GM23248 (cell line): ENCODE results near the gene TSHZ2. TPM values are rescaled to one million over a fixed set of nuclear protein-coding genes. Genes with fewer than 3 reads are reported as not detected.

Experiments used
- DNase-seq: peaks from one replicate; pipeline ENCODE4 v3.0.0-alpha.2; 2015
- H2AFZ ChIP-seq: fragments of 200-600 bp; sonication (generic); 2 replicates; pipeline ENCODE4 v1.6.1; 2016; ENCODE audit warnings: antibody characterized with exemption
- H3F3A ChIP-seq: fragments of 200-600 bp; sonication (generic); 2 replicates; pipeline ENCODE4 v1.6.1; 2016; ENCODE audit warnings: mild to moderate bottlenecking, antibody characterized with exemption, mixed run types; ENCODE audit not compliant: insufficient read depth
- H3K27ac ChIP-seq: fragments of 200-600 bp; sonication (generic); 2 replicates; pipeline ENCODE4 v1.5.1; 2016; ENCODE audit warnings: mild to moderate bottlenecking
- H3K27me3 ChIP-seq: fragments of 200-600 bp; sonication (generic); replicated peaks from 2 replicates; pipeline ENCODE4 v1.6.1; 2016; ENCODE audit warnings: mild to moderate bottlenecking; ENCODE audit not compliant: insufficient read depth
- H3K36me3 ChIP-seq: fragments of 200-600 bp; sonication (generic); 2 replicates; pipeline ENCODE4 v1.6.1; 2016; ENCODE audit warnings: low read depth, mild to moderate bottlenecking
- H3K4me1 ChIP-seq: fragments of 200-600 bp; sonication (generic); 2 replicates; pipeline ENCODE4 v1.6.1; 2016; ENCODE audit warnings: mild to moderate bottlenecking; ENCODE audit not compliant: insufficient read depth
- H3K4me2 ChIP-seq: fragments of 200-600 bp; sonication (generic); one replicate; pipeline ENCODE4 v1.6.1; 2016; ENCODE audit warnings: mild to moderate bottlenecking; ENCODE audit not compliant: unreplicated experiment
- H3K4me3 ChIP-seq: fragments of 200-600 bp; sonication (generic); 2 replicates; pipeline ENCODE4 v1.5.1; 2016; ENCODE audit warnings: mild to moderate bottlenecking
- H3K79me2 ChIP-seq: fragments of 200-600 bp; sonication (generic); 2 replicates; pipeline ENCODE4 v1.6.1; 2016; ENCODE audit warnings: mild to moderate bottlenecking; ENCODE audit not compliant: insufficient read depth
- H3K9ac ChIP-seq: fragments of 200-600 bp; sonication (generic); 2 replicates; pipeline ENCODE4 v1.6.1; 2016; ENCODE audit warnings: mild to moderate bottlenecking
- H3K9me2 ChIP-seq: fragments of 200-600 bp; sonication (generic); 2 replicates; pipeline ENCODE4 v1.6.1; 2016; ENCODE audit warnings: mixed run types, mild to moderate bottlenecking, moderate library complexity; ENCODE audit not compliant: insufficient read depth
- H3K9me3 ChIP-seq: fragments of 200-600 bp; sonication (generic); one replicate; pipeline ENCODE4 v1.6.1; 2017; ENCODE audit warnings: low read depth
- H4K20me1 ChIP-seq: fragments of 200-600 bp; sonication (generic); 2 replicates; pipeline ENCODE4 v1.6.0; 2016; ENCODE audit not compliant: insufficient read depth
- EZH2 ChIP-seq: fragments of 200-600 bp; sonication (generic); IDR thresholded peaks from 2 replicates; pipeline ENCODE4 v1.6.1; 2018; ENCODE audit warnings: antibody characterized with exemption, mild to moderate bottlenecking; ENCODE audit not compliant: insufficient read depth, poor library complexity, severe bottlenecking
- EZH2phosphoT487 ChIP-seq: fragments of 200-600 bp; sonication (generic); IDR thresholded peaks from 2 replicates; pipeline ENCODE4 v1.6.1; 2018; ENCODE audit warnings: antibody characterized with exemption, moderate library complexity, mild to moderate bottlenecking, low read depth; ENCODE audit not compliant: insufficient read depth
- WGBS, 2 experiments: methylation state at CpG; one replicate each; pipeline ENCODE4 v1.1.6; 2015 to 2017; ENCODE audit warnings: low lambda C conversion rate in 2 of 2, low coverage in 1 of 2; ENCODE audit errors: missing lambda C conversion rate in 2 of 2; 5-methylcytosine and 5-hydroxymethylcytosine counted together
- in situ Hi-C: fragments of 300-500 bp; cut with MboI; formaldehyde crosslinking; loops from 2 replicates; pipeline ENCODE4 v1.15.0; 2020
- polyA plus RNA-seq: library from polyadenylated mRNA; unstranded; fragments of >200 nt; fragmentation: Nextera tagmentation; extraction: Ambion mirVana; gene quantifications from 2 replicates; pipeline ENCODE4 v1.2.1, GENCODE V29; 2016
- total RNA-seq: library from RNA; depleted of rRNA; stranded (reverse); fragments of >200 nt; shearing (Covaris generic); gene quantifications from 2 replicates; pipeline ENCODE4 v1.2.3, GENCODE V29; 2014

TSHZ2 gene
- total and polyA plus RNA-seq, 2 experiments from 2014 or later: 4.5 to 13.4 TPM

DNA sequence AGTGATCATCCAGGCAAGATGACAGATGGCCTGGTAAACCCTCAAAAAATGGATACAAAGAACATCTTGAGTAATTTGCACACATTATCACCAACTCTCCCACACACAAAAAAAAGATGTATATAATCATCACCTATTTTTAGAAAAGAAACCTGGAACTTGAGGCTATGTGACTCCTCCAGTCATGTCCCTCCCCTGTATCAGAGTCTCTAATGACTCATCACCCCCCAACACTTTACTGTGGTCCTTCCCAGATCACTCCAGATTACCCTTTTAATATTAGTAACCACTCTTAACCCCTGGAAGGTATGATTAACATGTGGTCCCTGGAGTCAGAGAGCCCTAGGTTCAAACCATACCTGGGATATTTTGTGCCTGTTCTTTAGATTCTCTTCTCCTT is 476.7 kb downstream of the TSHZ2 start:
- DNase-seq: peak; percentile 12
- Histone ChIP-seq H2AFZ (no peak overlapping the region), H3K9ac (no peak overlapping the region), H3K9me3 (no peaks in the 10 kb centered on the region), H3K4me2 (no peak overlapping the region), H3F3A (no peaks in the 10 kb centered on the region), H3K27ac (no peak overlapping the region), H4K20me1 (no peaks in the 10 kb centered on the region), H3K4me3 (no peak overlapping the region), H3K36me3 (no peaks in the 10 kb centered on the region), H3K27me3 (no peaks in the 10 kb centered on the region), H3K4me1 (no peaks in the 10 kb centered on the region), H3K9me2 (no peaks in the 10 kb centered on the region), H3K79me2 (no peaks in the 10 kb centered on the region)
- TF ChIP-seq EZH2 (no peak), EZH2phosphoT487 (no peak)
- in situ Hi-C loops: no loop called here

DNA sequence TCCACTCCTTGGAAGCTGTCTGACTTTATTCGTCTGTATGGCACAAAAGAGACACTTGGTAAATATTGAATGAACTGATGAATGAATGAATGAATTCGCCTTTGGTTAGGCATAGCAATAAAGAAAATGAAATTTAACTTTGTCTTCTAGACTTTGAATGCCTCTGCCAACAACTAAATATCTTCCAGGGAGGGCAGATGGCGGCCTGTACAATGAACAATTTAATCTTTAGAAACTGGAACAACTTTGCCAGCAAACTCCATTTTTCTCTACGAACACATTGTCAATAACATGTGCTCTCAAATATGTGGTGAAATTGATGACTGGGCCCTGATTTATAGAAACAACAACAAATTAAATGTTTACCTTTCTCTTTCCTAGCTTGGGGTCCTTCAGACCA is 480.9 kb downstream of the TSHZ2 start:
- H3K4me2 ChIP-seq: no peak overlapping the region
- whole genome bisulfite sequencing, 2 experiments: 56 to 57% methylated on average over 4 of the region's 4 CpGs
- no peak overlapping the region for H2AFZ ChIP-seq

DNA sequence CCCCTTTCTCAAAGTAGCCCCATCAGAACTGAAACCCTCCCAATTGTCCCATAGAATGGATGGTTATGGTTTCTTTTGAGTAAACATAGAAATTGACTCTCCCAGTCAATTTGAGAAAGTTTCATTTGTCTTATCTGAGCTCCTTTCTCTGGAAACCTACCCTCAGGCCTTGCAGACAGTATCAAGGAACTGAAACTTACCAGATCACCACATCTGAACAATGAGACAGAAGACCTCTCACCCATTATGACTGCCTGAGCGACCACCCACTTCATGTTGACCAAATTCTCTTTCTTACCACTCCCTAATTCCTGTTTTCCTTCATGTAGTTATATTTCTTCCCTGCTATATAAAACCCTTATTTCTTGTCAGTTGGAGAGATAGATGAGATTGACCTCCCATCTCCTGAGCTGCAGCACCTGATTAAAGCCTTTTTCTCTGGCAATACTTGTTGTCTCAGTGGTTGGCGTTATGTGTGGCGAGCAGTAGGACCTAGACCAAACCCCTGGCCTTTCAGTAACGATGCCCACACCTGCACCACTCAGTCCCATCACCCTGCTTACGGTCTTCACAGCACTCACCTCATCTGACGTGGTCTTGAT is 482.6 kb downstream of the TSHZ2 start:
- no peaks in the 10 kb centered on the region for H3K4me1 ChIP-seq
- in situ Hi-C loops: no loop called here
- no peak for DNase-seq
- no peak for TF ChIP-seq EZH2phosphoT487
- no peak for TF ChIP-seq EZH2
- no peak overlapping the region for H2AFZ ChIP-seq
- H3K79me2 ChIP-seq: no peaks in the 10 kb centered on the region
- H4K20me1 ChIP-seq: no peaks in the 10 kb centered on the region
- H3K9me3 ChIP-seq: no peaks in the 10 kb centered on the region
- WGBS, 2 experiments: 53 to 63% methylated on average over 6 of the region's 6 CpGs
- H3F3A ChIP-seq: no peaks in the 10 kb centered on the region
- no peak overlapping the region for H3K4me3 ChIP-seq
- H3K9me2 ChIP-seq: no peaks in the 10 kb centered on the region
- H3K4me2 ChIP-seq: no peak overlapping the region
- no peak overlapping the region for H3K27ac ChIP-seq
- H3K9ac ChIP-seq: no peak overlapping the region
- H3K36me3 ChIP-seq: no peaks in the 10 kb centered on the region
- H3K27me3 ChIP-seq: no peaks in the 10 kb centered on the region

More for the DNA sequence above, 480.9 kb downstream of the TSHZ2 start:
- Histone ChIP-seq H3K9ac (no peak overlapping the region), H3F3A (no peaks in the 10 kb centered on the region), H3K9me3 (no peaks in the 10 kb centered on the region), H3K36me3 (no peaks in the 10 kb centered on the region), H3K27ac (no peak overlapping the region), H3K27me3 (no peaks in the 10 kb centered on the region), H4K20me1 (no peaks in the 10 kb centered on the region), H3K4me1 (no peaks in the 10 kb centered on the region), H3K79me2 (no peaks in the 10 kb centered on the region), H3K9me2 (no peaks in the 10 kb centered on the region), H3K4me3 (no peak overlapping the region)
- TF ChIP-seq EZH2phosphoT487 (no peak), EZH2 (no peak)
- in situ Hi-C loops: no loop called here
- DNase-seq: no peak

DNA sequence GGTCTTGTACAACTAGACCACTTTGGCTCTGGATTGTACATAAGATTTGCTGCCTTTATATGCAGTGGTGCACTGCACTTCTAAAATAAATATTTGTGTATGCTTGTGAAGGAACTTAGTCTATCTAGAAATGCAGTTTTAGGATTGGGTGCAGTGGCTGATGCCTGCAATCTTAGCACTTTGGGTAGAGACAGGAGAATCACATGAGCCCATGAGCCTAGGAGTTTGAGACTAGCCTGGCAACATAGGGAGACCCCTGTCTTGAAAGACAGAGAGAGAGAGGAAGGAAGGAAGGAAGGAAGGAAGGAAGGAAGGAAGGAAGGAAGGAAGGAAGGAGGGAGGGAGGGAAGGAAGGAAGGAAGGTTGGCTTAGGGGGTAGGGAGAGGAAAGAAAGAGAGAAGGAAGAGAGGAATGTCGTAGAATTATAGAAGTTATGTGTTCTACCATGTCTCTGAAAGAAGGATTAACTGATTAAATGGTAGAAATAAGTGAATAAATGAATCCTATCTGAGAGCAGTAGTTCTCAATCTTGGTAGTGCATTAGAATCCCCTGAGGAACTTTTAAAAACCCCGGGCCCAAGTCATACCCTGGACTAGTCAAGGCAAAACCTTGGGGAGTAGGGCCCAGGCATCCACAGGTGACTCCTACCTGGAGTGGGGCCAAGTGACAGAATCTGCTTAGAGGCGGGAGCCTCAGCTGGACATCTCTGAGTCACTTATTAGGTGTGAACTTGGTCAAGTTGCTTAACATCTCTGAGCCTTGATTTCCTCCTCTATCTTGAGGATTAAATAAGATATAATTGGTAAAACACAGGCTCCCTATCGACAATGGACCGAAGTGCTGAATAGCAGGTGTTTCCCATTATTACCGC is 491.2 kb downstream of the TSHZ2 start:
- Histone ChIP-seq H3F3A (no peaks in the 10 kb centered on the region), H3K4me1 (no peaks in the 10 kb centered on the region), H3K36me3 (no peaks in the 10 kb centered on the region), H3K9me2 (no peaks in the 10 kb centered on the region), H3K27me3 (no peaks in the 10 kb centered on the region), H3K9me3 (no peaks in the 10 kb centered on the region), H3K27ac (no peak overlapping the region), H3K4me3 (no peak overlapping the region), H4K20me1 (no peaks in the 10 kb centered on the region), H2AFZ (no peak overlapping the region), H3K9ac (no peak overlapping the region), H3K79me2 (no peaks in the 10 kb centered on the region), H3K4me2 (no peak overlapping the region)
- in situ Hi-C loops: no loop called here
- peak; percentile 1 for DNase-seq
- TF ChIP-seq EZH2 (no peak), EZH2phosphoT487 (no peak)
- 75 to 81% methylated on average over 6 of the region's 6 CpGs for WGBS, 2 experiments
